GM21786 (cell line): Measurements from ENCODE around the gene EDDM3A.

ENCODE experiments used
- ATAC-seq: cut with Tn5 transposase; IDR thresholded peaks from one replicate; pipeline ENCODE4 v1.9.1; 2021; ENCODE audit not compliant: unreplicated experiment

The EDDM3A gene

DNA sequence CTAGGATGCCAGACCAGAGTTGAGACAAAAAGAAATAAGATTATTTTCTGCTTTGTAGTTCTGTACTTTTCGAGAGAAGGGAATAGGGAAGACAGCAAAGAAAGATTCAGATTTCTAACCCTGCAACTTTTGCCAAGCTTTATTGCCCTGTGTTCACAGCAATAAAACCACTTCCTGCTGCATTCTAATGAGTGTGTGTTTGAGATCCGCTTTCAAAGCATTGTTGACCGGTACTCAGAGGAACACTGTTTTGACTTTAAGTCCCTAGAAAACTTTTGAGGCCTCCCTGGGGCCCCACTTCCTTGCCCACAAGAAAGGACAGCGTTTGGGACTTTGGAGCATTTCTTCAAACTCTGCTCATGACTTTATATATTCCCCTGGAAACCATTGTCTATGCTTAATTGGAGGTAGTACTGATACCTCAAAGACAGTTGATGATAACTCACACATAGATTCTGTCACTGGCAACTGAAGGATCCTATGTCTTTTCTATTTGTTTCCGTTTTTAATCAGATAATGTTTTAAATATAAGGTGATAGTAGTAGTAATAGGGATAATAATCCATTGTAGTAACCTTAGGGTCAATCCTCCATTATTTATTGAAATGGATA, 36.7 kb downstream of the EDDM3A start:
- peak; percentile 53 for ATAC-seq

DNA sequence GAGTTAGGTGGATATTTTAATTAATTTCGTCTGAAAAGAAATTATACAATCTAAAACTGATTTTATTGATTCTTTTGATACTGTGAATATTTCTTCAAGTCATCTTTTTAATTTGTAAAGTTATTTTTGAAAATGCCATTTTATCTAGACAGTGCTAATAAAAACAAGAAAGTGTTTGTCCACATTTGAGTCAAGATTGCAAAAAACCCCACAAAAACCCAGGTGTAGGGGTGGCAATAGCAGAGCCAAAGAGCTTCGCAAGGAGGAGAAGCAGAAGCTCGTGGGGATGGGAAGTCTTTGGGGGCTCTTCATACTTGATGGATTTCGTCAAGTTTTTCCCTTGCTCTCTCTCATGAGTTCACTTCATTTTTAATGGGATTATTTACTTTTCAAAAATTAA, 41.3 kb downstream of the EDDM3A start:
- ATAC-seq, result no peak

DNA sequence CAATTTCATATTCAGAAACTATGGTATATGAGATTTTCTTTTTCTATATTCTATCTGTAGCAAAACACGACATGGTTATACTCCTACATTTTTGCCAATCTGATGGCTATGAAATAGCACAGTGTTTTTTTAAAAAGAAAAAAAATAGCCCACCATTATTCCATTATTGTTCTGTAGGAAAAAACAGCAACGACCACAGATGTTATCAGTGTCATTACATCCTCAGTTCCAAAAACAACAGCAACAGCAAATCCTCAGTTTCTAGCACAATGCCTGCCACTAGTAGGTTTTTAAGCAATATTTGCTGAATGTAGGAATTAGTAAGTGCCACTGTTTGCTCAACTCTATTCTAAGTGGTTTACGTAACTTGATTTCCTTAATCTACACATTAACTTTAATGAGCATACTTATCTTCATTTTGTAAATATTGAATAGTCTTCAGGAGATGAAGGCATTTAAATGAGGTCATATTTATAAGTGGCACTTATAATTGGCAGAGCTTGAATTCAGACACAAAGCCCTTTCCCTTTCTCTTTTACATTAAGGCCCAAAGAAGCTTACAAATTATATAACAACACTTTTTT, 43.6 kb downstream of the EDDM3A start:
- no peak for ATAC-seq

DNA sequence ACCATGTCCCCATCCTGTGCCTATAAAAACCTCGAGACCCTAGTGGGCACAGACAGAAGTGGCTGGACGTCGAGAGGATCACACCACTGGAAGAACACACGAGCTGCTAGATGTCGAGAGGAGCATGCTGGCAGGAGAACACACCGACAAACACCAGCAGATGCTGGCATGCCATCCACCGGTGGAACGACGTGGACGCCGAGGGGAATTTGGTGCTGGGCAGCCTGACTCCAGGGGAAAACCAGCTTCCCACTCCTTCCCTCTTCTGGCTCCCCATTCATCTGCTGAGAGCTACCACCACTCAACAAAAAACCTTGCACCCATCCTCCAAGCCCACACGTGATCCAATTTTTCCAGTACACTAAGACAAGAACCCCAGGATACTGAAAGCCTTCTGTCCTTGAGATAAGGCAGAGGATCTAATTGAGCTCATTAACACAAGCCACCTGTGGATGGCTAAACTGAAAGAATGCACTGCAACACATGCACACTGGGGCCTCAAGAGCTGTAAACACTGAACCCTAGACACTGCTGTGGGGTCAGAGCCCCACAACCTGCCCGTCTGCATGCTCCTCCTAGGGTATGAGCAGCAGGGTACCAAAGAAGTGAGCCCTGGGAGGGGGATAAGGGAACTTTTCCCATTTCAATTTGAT, 44.9 kb downstream of the EDDM3A start:
- ATAC-seq, result no peak

DNA sequence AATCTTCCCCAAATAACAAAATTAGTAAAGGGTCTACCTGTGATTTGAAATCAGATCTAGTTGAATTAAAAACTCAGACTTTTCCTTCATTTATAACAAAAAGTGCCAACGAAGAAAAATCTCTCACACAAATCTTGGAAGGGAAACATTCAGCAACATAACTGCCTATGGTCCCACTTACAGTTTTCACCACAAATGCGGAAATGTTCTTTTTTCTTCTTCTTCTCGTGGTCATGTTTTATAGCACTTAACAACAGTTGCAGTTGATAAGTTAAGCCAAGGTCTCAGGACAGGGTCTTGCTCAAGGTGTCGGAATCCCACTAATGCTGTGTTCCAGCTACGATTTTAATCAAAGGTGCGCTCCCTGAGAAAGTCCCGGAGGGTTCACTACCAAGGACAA, 45.5 kb downstream of the EDDM3A start:
- no peak for ATAC-seq

DNA sequence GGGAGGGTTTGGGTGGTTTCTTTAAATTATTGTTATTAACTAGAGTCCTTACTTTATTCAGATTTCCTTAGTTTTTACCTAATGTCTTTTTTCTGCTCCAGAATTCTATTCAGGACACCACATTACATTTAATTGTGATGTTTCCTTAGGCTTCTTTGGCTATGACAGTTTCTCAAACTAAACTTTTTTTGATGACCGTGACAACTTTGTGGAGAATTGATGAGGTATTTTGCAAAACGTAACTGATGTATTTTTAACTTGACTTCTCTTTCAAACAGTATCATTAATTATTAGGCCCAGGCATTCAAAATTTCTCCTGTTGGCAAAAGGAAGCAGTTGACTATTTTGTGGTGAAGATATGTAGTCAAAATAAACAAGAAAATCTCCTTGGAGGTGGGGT, 45.9 kb downstream of the EDDM3A start:
- no peak for ATAC-seq

DNA sequence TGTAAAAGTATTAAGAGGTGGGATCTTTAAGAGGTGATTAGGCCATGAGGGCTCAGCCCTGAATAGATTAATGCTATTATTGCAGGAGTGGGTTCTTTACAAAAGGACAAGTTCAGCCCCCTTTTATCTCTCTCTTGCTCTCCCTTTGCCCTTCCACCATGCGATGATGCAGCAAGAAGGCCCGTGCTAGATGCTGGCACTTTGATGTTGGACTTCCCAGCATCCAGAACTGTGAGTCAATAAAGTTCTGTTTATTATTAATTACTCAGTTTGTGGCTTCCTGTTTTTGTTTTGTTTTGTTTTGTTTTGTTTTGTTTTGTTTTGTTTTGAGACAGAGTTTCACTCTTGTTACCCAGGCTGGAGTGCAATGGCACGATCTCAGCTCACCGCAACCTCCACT, 46.9 kb downstream of the EDDM3A start:
- ATAC-seq, result no peak

DNA sequence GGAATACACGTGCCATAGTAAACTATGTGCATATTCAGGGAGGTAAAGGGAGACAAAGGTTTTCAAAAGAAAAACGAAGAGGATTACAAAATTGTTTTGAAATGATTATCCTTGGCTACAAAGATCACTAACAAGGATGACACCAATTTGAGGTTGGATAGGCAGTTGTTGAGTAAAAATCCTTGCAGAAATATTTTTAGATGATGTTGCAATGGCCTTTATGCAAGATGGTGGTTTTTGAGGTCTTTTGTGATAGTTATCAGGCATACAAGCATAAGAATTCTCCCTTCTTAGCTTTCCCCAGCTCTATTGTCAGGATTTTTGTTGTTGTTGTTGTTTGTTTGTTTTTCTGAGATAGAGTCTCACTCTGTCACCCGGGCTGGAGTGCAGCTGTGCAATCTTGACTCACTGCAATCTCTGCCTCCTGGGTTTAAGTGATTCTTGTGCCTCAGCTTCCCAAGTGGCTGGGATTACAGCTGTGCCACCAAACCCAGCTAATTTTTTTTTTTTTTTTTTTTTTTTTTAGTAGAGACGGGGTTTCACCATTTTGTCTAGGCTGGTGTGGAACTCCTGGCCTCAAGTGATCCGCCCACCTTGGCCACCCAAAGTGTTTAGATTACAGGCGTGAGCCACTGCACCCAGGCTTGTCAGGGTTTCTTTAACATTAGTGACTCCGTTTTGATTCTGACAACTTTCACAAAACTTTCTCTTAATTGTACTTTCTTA, 49.1 kb downstream of the EDDM3A start:
- no peak for ATAC-seq

DNA sequence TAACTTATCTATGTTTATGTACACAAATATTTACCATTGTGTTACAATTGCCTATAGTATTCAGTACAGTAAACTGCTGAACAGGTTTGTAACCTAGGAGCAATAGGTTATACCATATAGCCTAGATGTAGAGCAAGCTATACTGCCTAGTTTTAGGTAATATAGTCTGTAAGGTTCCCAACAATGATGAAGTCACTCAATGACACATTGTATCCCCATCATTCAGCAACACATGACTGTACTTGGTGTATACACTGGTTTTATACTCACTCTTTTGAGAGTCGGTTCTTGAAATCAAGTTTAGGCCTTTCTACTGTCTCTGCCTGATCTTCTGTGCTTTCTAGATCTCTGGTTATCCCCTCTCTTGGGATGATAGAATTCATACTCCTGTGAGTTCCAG, 51.5 kb downstream of the EDDM3A start:
- ATAC-seq, result no peak
